IMR-90 (cell line): Measurements from ENCODE around the gene SPPL2B.

Source experiments
- CTCF ChIP-seq: conservative IDR thresholded peaks from 2 replicates; pipeline ENCODE4 v1.5.1; 2012; ENCODE audit warnings: mild to moderate bottlenecking, low read depth, low read length, improper control_type of control experiment
- FOS ChIP-seq: fragments of 150-350 bp; IDR thresholded peaks from 2 replicates; pipeline ENCODE4 v1.6.1; 2016; ENCODE audit warnings: low read depth, low read length
- MAZ ChIP-seq: IDR thresholded peaks from 2 replicates; pipeline ENCODE4 v1.6.1; 2012; ENCODE audit warnings: low read depth, mild to moderate bottlenecking, low read length, improper control_type of control experiment, moderate library complexity, borderline replicate concordance
- POLR2A ChIP-seq: IDR thresholded peaks from 2 replicates; pipeline ENCODE4 v1.6.1; 2012; ENCODE audit warnings: mild to moderate bottlenecking, low read depth, low read length
- RAD21 ChIP-seq: IDR thresholded peaks from 2 replicates; pipeline ENCODE4 v1.6.1; 2012; ENCODE audit warnings: low read length, improper control_type of control experiment
- RFX5 ChIP-seq: IDR thresholded peaks from 2 replicates; pipeline ENCODE4 v1.8.0; 2012; ENCODE audit warnings: low read depth, mild to moderate bottlenecking, low read length, moderate library complexity
- SMC3 ChIP-seq: fragments of 150-350 bp; IDR thresholded peaks from 2 replicates; pipeline ENCODE4 v1.6.1; 2016; ENCODE audit warnings: low read depth, mild to moderate bottlenecking, antibody characterized with exemption, low read length, moderate library complexity
- USF2 ChIP-seq: fragments of 150-350 bp; IDR thresholded peaks from 2 replicates; pipeline ENCODE4 v1.6.1; 2017; ENCODE audit warnings: mild to moderate bottlenecking, antibody characterized with exemption, low read length, low read depth

GRCh38 chr19:2361246-2362045 lies 33.0 kb downstream of the SPPL2B start:
- no peak for TF ChIP-seq POLR2A
- TF ChIP-seq CTCF = no peak
- TF ChIP-seq FOS = no peak
- TF ChIP-seq RAD21 = no peak
- TF ChIP-seq MAZ = no peak
- no peak for TF ChIP-seq RFX5
- TF ChIP-seq USF2 = no peak
- TF ChIP-seq SMC3 = no peak
